Measurements from ENCODE around the gene TP53I13.
A peak's percentile ranks its signal among the peaks of the same experiment; 100 is the strongest.

DNA sequence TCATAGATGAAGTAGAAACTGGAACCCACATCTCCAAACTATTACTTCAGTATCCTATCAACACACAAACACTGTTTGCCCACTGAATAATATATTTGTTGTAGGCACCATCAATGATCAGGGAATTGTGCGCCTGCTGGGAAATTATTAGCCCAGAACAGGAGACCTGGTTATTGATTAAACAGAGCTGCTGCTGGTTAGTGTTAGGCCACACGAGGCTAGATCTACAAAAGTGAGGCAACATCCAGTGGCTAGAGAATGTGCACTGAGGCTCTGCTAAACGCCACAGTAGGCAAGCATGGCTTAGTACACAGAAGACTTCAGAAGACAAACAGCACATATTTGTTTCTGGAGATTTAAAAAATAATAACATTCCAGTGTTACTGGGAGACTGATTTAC is 12.7 kb upstream of the TP53I13 start:
- TF ChIP-seq, protein P1, sequence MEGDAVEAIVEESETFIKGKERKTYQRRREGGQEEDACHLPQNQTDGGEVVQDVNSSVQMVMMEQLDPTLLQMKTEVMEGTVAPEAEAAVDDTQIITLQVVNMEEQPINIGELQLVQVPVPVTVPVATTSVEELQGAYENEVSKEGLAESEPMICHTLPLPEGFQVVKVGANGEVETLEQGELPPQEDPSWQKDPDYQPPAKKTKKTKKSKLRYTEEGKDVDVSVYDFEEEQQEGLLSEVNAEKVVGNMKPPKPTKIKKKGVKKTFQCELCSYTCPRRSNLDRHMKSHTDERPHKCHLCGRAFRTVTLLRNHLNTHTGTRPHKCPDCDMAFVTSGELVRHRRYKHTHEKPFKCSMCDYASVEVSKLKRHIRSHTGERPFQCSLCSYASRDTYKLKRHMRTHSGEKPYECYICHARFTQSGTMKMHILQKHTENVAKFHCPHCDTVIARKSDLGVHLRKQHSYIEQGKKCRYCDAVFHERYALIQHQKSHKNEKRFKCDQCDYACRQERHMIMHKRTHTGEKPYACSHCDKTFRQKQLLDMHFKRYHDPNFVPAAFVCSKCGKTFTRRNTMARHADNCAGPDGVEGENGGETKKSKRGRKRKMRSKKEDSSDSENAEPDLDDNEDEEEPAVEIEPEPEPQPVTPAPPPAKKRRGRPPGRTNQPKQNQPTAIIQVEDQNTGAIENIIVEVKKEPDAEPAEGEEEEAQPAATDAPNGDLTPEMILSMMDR (IDR thresholded peaks at IDR 0.05): peak in 1 of 4 donors; percentile 9
- TF ChIP-seq POLR2A (IDR thresholded peaks at IDR 0.05): no peak

Measured in right lobe of liver (tissue), 4 donors.